Measurements from ENCODE around the gene RABIF. TPM values are rescaled to one million over a fixed set of nuclear protein-coding genes. Genes with fewer than 3 reads are reported as not detected.
"Not testable (repeated sequence)": the region's sequence is repeated elsewhere in the genome, so short reads cannot be mapped to it uniquely, and the experiment has no call there.

Gene RABIF
- total and polyA plus RNA-seq, 7 experiments from 2014 or later, result 11.6 to 24.9 (median 16.8) TPM

DNA sequence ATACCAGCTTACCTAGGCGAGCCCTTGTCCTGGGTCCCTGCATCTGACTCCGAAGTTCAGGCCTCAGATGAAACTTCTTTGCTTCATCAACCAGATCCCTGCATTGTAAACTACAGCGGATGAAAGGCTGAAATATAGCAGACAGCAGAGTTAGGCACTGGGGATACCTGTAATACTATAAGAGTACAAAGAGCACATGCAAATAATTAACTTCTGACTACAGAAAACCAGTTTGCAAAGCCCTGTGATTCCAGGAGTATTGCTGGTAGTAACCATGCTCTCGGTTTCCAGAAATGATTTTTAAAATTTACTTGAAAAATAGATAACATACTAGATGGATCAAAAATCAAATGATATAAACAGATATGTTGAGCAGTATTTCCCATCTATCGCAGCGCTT lies 20.0 kb upstream of the RABIF start:
- Histone ChIP-seq H3K4me1 (ENCODE audit: control insufficient read depth in 2 of 2, insufficient read depth in 2 of 2, low read length in 2 of 2) (no peaks in the 10 kb centered on the region), H3K27ac (ENCODE audit: low read depth, low read length) (no peak overlapping the region), H3K27me3 (ENCODE audit: control insufficient read depth in 2 of 2, insufficient read depth in 2 of 2, low read length in 2 of 2) (no peaks in the 10 kb centered on the region), H3K4me3 (ENCODE audit: low read length) (no peak overlapping the region), H3K36me3 (ENCODE audit: control insufficient read depth in 2 of 3, insufficient read depth in 3 of 3, low read length in 3 of 3) (peaks cover 8 to 71% (median 14%) of the 10 kb centered on the region in 3 experiments), H3K9me3 (ENCODE audit: control insufficient read depth in 2 of 3, low read length in 3 of 3) (no peaks in the 10 kb centered on the region)
- Mint-ChIP-seq H3K27ac (no peak overlapping the region), H3K4me3 (no peak overlapping the region), H3K4me1 (peaks cover 0 to 15% (median 9%) of the 10 kb centered on the region in 7 donors), H3K36me3 (peaks cover 19 to 50% (median 27%) of the 10 kb centered on the region in 5 donors), H3K9me3 (no peaks in the 10 kb centered on the region), H3K27me3 (no peaks in the 10 kb centered on the region)
- ChIA-PET CTCF (no interaction called here), POLR2A (interaction anchor here (1.1 kb wide), 1 partner anchor 12 kb away, joined by 3 read pairs; no protein-coding TSS in a partner anchor)
- DNase-seq, result no peak
- intact Hi-C loops (cut with micrococcal nuclease), result no loop called here
- no peak for ATAC-seq

- H3K36me3 ChIP-seq (ENCODE audit: control insufficient read depth in 2 of 3, insufficient read depth in 3 of 3, low read length in 3 of 3), result peaks cover 3 to 51% (median 7%) of the 10 kb centered on the region in 3 experiments
- ChIA-PET POLR2A (no interaction called here), CTCF (no interaction called here)
- no peaks in the 10 kb centered on the region for H3K4me1 ChIP-seq (ENCODE audit: control insufficient read depth in 2 of 2, insufficient read depth in 2 of 2, low read length in 2 of 2)
- intact Hi-C loops (cut with micrococcal nuclease), result no loop called here
- Mint-ChIP-seq H3K36me3 (peaks cover 7 to 28% (median 7%) of the 10 kb centered on the region in 5 donors), H3K4me1 (peaks cover 0 to 6% (median 0%) of the 10 kb centered on the region in 7 donors), H3K4me3 (no peak overlapping the region), H3K27me3 (no peaks in the 10 kb centered on the region), H3K27ac (no peak overlapping the region), H3K9me3 (no peaks in the 10 kb centered on the region)
- no peak overlapping the region for H3K27ac ChIP-seq (ENCODE audit: low read depth, low read length)
- no peaks in the 10 kb centered on the region for H3K9me3 ChIP-seq (ENCODE audit: control insufficient read depth in 2 of 3, low read length in 3 of 3)
- DNase-seq (no peak), ATAC-seq (no peak)
- H3K4me3 ChIP-seq (ENCODE audit: low read length), result no peak overlapping the region
- H3K27me3 ChIP-seq (ENCODE audit: control insufficient read depth in 2 of 2, insufficient read depth in 2 of 2, low read length in 2 of 2), result no peaks in the 10 kb centered on the region
These were observed 16.4 kb upstream of the RABIF start for GRCh38 chr1:202905331-202905730.

GRCh38 chr1:202903808-202904207 lies 14.9 kb upstream of the RABIF start:
- H3K36me3 Mint-ChIP-seq, result peaks cover 0 to 23% (median 11%) of the 10 kb centered on the region in 5 donors
- H3K27ac ChIP-seq (ENCODE audit: low read depth, low read length); H3K9me3 ChIP-seq (ENCODE audit: control insufficient read depth in 2 of 3, low read length in 3 of 3); intact Hi-C loops (cut with micrococcal nuclease); H3K4me1 Mint-ChIP-seq; H3K27me3 Mint-ChIP-seq; H3K27me3 ChIP-seq (ENCODE audit: control insufficient read depth in 2 of 2, insufficient read depth in 2 of 2, low read length in 2 of 2); H3K27ac Mint-ChIP-seq; H3K9me3 Mint-ChIP-seq; CTCF ChIA-PET; H3K4me1 ChIP-seq (ENCODE audit: control insufficient read depth in 2 of 2, insufficient read depth in 2 of 2, low read length in 2 of 2); H3K4me3 Mint-ChIP-seq; H3K4me3 ChIP-seq (ENCODE audit: low read length); ATAC-seq; DNase-seq: not testable (repeated sequence)
- H3K36me3 ChIP-seq (ENCODE audit: control insufficient read depth in 2 of 3, insufficient read depth in 3 of 3, low read length in 3 of 3), result peaks cover 0 to 43% (median 7%) of the 10 kb centered on the region in 3 experiments
- POLR2A ChIA-PET, result interaction anchor here (0.6 kb wide), 1 partner anchor 771 kb away, joined by 3 read pairs; no protein-coding TSS in a partner anchor

DNA sequence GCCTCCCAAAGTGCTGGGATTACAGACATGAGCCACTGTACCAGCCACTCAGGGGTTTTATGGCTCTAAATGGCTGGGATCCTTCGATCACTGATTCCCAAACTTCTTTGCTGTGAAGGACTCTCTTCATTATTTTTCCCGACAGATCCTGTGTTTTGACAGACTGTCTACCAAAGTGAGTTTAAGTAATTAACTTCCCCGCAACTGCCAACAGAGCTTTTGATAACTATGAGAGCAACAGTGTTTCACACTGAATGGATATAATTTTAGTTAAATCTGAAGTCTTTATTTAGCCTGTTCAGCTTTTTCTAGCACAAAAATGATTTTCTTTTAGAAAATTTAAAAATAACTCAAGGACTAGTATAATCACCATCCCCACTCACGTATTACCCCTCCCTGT lies 12.6 kb upstream of the RABIF start:
- DNase-seq, result no peak
- POLR2A ChIA-PET, result no interaction called here
- H3K36me3 ChIP-seq (ENCODE audit: control insufficient read depth in 2 of 3, insufficient read depth in 3 of 3, low read length in 3 of 3), result peaks cover 7 to 49% (median 7%) of the 10 kb centered on the region in 3 experiments

DNA sequence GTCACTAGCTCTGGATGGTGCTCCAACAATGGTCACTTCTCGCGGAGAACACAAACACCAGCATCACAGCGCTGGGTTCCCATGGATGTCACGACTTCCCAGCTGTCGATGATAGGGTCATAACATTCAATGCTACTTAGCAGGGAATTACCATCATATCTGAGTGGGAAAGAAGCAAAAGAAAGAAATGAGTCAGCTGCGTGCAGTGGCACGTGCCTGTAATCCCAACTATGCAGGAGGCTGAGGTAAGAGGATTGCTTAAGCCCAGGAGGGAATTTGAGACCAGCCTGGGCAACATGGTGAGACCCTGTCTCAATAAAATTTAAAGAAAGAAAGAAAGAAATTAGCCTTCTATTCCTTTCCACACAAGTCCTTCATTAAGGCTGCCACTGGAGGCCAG lies 3.6 kb upstream of the RABIF start:
- Histone ChIP-seq H3K9me3 (ENCODE audit: control insufficient read depth in 2 of 3, low read length in 3 of 3) (no peaks in the 10 kb centered on the region), H3K27ac (ENCODE audit: low read depth, low read length) (no peak overlapping the region), H3K4me1 (ENCODE audit: control insufficient read depth in 2 of 2, insufficient read depth in 2 of 2, low read length in 2 of 2) (peaks cover 6 to 12% of the 10 kb centered on the region in 2 donors), H3K36me3 (ENCODE audit: control insufficient read depth in 2 of 3, insufficient read depth in 3 of 3, low read length in 3 of 3) (peaks cover 5 to 57% (median 7%) of the 10 kb centered on the region in 3 experiments), H3K27me3 (ENCODE audit: control insufficient read depth in 2 of 2, insufficient read depth in 2 of 2, low read length in 2 of 2) (no peaks in the 10 kb centered on the region), H3K4me3 (ENCODE audit: low read length) (no peak overlapping the region)
- peaks cover 0 to 4% (median 0%) of the 10 kb centered on the region in 11 donors for H3K9me3 Mint-ChIP-seq
- POLR2A ChIA-PET, result interaction anchor here (0.6 kb wide), 1 partner anchor 109 kb away, joined by 3 read pairs; no protein-coding TSS in a partner anchor
- no peak overlapping the region for H3K27ac Mint-ChIP-seq
- ATAC-seq (no peak), DNase-seq (no peak)
- CTCF ChIA-PET, result no interaction called here
- no peak overlapping the region for H3K4me3 Mint-ChIP-seq
- peaks cover 0 to 31% (median 17%) of the 10 kb centered on the region in 5 donors for H3K36me3 Mint-ChIP-seq
- intact Hi-C loops (cut with micrococcal nuclease), result no loop called here
- no peaks in the 10 kb centered on the region for H3K27me3 Mint-ChIP-seq
- H3K4me1 Mint-ChIP-seq, result peaks cover 13 to 18% (median 16%) of the 10 kb centered on the region in 7 donors

More for the DNA sequence above, 12.6 kb upstream of the RABIF start:
- Histone ChIP-seq H3K4me3 (ENCODE audit: low read length) (no peak overlapping the region), H3K27me3 (ENCODE audit: control insufficient read depth in 2 of 2, insufficient read depth in 2 of 2, low read length in 2 of 2) (no peaks in the 10 kb centered on the region), H3K4me1 (ENCODE audit: control insufficient read depth in 2 of 2, insufficient read depth in 2 of 2, low read length in 2 of 2) (no peaks in the 10 kb centered on the region), H3K9me3 (ENCODE audit: control insufficient read depth in 2 of 3, low read length in 3 of 3) (no peaks in the 10 kb centered on the region), H3K27ac (ENCODE audit: low read depth, low read length) (no peak overlapping the region)
- Mint-ChIP-seq H3K4me3 (no peak overlapping the region), H3K27ac (no peak overlapping the region), H3K27me3 (no peaks in the 10 kb centered on the region), H3K4me1 (peaks cover 0 to 2% (median 0%) of the 10 kb centered on the region in 7 donors), H3K9me3 (no peaks in the 10 kb centered on the region), H3K36me3 (peaks cover 6 to 20% (median 15%) of the 10 kb centered on the region in 5 donors)
- ATAC-seq, result no peak
- intact Hi-C loops (cut with micrococcal nuclease), result no loop called here
- CTCF ChIA-PET, result interaction anchor here (0.5 kb wide), 1 partner anchor 1851 kb away, joined by 3 read pairs; no protein-coding TSS in a partner anchor

DNA sequence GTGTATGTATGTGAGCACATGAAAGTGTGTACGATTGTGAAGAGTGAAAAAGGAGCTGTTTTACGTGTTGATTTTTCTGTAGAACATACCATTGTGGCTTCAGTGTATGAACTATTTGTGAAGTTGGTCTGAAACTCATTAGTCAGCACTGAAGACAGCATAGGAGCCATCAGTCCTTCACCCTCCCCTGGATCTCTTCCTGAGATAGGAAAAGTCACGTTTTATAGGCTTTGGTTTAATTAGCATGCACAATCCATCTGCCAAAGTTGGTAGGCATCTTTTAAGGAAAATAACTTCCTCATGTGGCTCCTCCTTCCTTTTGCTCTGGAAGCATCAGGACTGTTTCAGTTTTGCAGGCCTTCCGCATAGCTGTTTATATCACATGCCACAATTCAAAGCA lies 1.4 kb upstream of the RABIF start:
- Histone ChIP-seq H3K4me3 (ENCODE audit: low read length) (no peak overlapping the region), H3K27me3 (ENCODE audit: control insufficient read depth in 2 of 2, insufficient read depth in 2 of 2, low read length in 2 of 2) (no peaks in the 10 kb centered on the region), H3K36me3 (ENCODE audit: control insufficient read depth in 2 of 3, insufficient read depth in 3 of 3, low read length in 3 of 3) (peaks cover 0 to 39% (median 5%) of the 10 kb centered on the region in 3 experiments), H3K27ac (ENCODE audit: low read depth, low read length) (peak overlapping the region; percentile 86), H3K4me1 (ENCODE audit: control insufficient read depth in 2 of 2, insufficient read depth in 2 of 2, low read length in 2 of 2) (peaks cover 6 to 12% of the 10 kb centered on the region in 2 donors), H3K9me3 (ENCODE audit: control insufficient read depth in 2 of 3, low read length in 3 of 3) (no peaks in the 10 kb centered on the region)
- DNase-seq (no peak), ATAC-seq (no peak)
- H3K27ac Mint-ChIP-seq, result peak overlapping the region in 2 of 9 donors; percentile 32 to 98
- peaks cover 0 to 4% (median 0%) of the 10 kb centered on the region in 11 donors for H3K9me3 Mint-ChIP-seq
- ChIA-PET CTCF (interaction anchor here (0.6 kb wide), 1 partner anchor 13 kb away, joined by 3 read pairs; no protein-coding TSS in a partner anchor), POLR2A (interaction anchor here (0.6 to 1.5 kb wide), 4 partner anchors 35 to 117 kb away, joined by 3 to 6 read pairs (median 4); partner anchors contain the start of gene TMEM183A)
- no peak overlapping the region for H3K4me3 Mint-ChIP-seq
- peaks cover 13 to 26% (median 22%) of the 10 kb centered on the region in 7 donors for H3K4me1 Mint-ChIP-seq
- no peaks in the 10 kb centered on the region for H3K27me3 Mint-ChIP-seq
- intact Hi-C loops (cut with micrococcal nuclease), result no loop called here
- H3K36me3 Mint-ChIP-seq, result peaks cover 0 to 28% (median 11%) of the 10 kb centered on the region in 5 donors
